Liver (tissue), 9 donors: ENCODE measurements around the gene YTHDC1. TPM values are rescaled to one million over a fixed set of nuclear protein-coding genes. Genes with fewer than 3 reads are reported as not detected.

Experiments
- DNase-seq: peaks from one replicate; pipeline ENCODE4 v3.0.0-alpha.2; 2017; ENCODE audit warnings: low spot score
- H3K27ac ChIP-seq, 2 donors: one replicate each; pipeline ENCODE4 v1.7.0; 2013; ENCODE audit warnings: inconsistent platforms in 2 of 2, low read length in 2 of 2, control low read depth in 1 of 2, low read depth in 1 of 2, mild to moderate bottlenecking in 1 of 2
- H3K27me3 ChIP-seq, 4 donors: one replicate each; pipeline versions ENCODE4 v1.6.1 to v1.7.0; 2013; ENCODE audit warnings: low read length in 3 of 4, inconsistent platforms in 1 of 4, mild to moderate bottlenecking in 1 of 4, moderate library complexity in 1 of 4; ENCODE audit not compliant: control insufficient read depth in 4 of 4, insufficient read depth in 4 of 4
- H3K36me3 ChIP-seq, 4 donors: one replicate each; pipeline versions ENCODE4 v1.6.1 to v1.7.0; 2013; ENCODE audit warnings: low read length in 3 of 4, mild to moderate bottlenecking in 3 of 4, low read depth in 1 of 4, moderate library complexity in 1 of 4; ENCODE audit not compliant: control insufficient read depth in 4 of 4, insufficient read depth in 3 of 4
- H3K4me1 ChIP-seq, 4 donors: one replicate each; pipeline versions ENCODE4 v1.6.1 to v1.7.0; 2013; ENCODE audit warnings: low read length in 3 of 4, mild to moderate bottlenecking in 3 of 4, moderate library complexity in 1 of 4; ENCODE audit not compliant: control insufficient read depth in 4 of 4, insufficient read depth in 4 of 4
- H3K4me3 ChIP-seq, 3 donors: one replicate each; pipeline versions ENCODE4 v1.6.1 to v1.7.0; 2013; ENCODE audit warnings: low read length in 3 of 3, control low read depth in 1 of 3, low read depth in 1 of 3, mild to moderate bottlenecking in 1 of 3
- H3K9ac ChIP-seq, 2 donors: one replicate each; pipeline ENCODE4 v1.7.0; 2013; ENCODE audit warnings: low read length in 2 of 2, mild to moderate bottlenecking in 2 of 2, moderate library complexity in 2 of 2, control low read depth in 1 of 2, low read depth in 1 of 2
- H3K9me3 ChIP-seq, 4 donors: one replicate each; pipeline versions ENCODE4 v1.6.1 to v1.7.0; 2013; ENCODE audit warnings: low read length in 3 of 4; ENCODE audit not compliant: control insufficient read depth in 4 of 4
- EGR1 ChIP-seq, 2 donors: IDR thresholded peaks; 2 replicates each; pipeline ENCODE4 v1.6.1; 2016 to 2018; ENCODE audit warnings: antibody characterized with exemption in 2 of 2, low read depth in 2 of 2
- FOXA1 ChIP-seq: IDR thresholded peaks from 2 replicates; pipeline ENCODE4 v1.6.1; 2016; ENCODE audit warnings: antibody characterized with exemption
- FOXA2 ChIP-seq: IDR thresholded peaks from 2 replicates; pipeline ENCODE4 v1.6.1; 2016; ENCODE audit warnings: antibody characterized with exemption
- GABPA ChIP-seq, 2 donors: IDR thresholded peaks in 1 of 2; conservative IDR thresholded peaks in 1 of 2; 2 replicates each; pipeline ENCODE4 v1.6.1; 2016; ENCODE audit warnings: antibody characterized with exemption in 2 of 2, mild to moderate bottlenecking in 1 of 2, moderate library complexity in 1 of 2
- HNF4A ChIP-seq, 2 donors: conservative IDR thresholded peaks; 2 replicates each; pipeline ENCODE4 v1.6.1; 2016; ENCODE audit warnings: antibody characterized with exemption in 2 of 2, mild to moderate bottlenecking in 2 of 2
- HNF4G ChIP-seq: IDR thresholded peaks from 2 replicates; pipeline ENCODE4 v1.6.1; 2016; ENCODE audit warnings: antibody characterized with exemption
- JUND ChIP-seq, 2 donors: IDR thresholded peaks; 2 replicates each; pipeline ENCODE4 v1.6.1; 2016; ENCODE audit warnings: antibody characterized with exemption in 2 of 2
- MAX ChIP-seq: IDR thresholded peaks from 2 replicates; pipeline ENCODE4 v1.6.1; 2016; ENCODE audit warnings: antibody characterized with exemption
- NR2F2 ChIP-seq: IDR thresholded peaks from 2 replicates; pipeline ENCODE4 v1.6.1; 2016; ENCODE audit warnings: antibody characterized with exemption
- RAD21 ChIP-seq, 2 donors: IDR thresholded peaks; 2 replicates each; pipeline ENCODE4 v1.6.1; 2016; ENCODE audit warnings: antibody characterized with exemption in 2 of 2, mild to moderate bottlenecking in 2 of 2
- REST ChIP-seq: IDR thresholded peaks from 2 replicates; pipeline ENCODE4 v1.6.1; 2016; ENCODE audit warnings: antibody characterized with exemption, mild to moderate bottlenecking
- RXRA ChIP-seq, 2 donors: IDR thresholded peaks; 2 replicates each; pipeline ENCODE4 v1.6.1; 2017 to 2018; ENCODE audit warnings: antibody characterized with exemption in 2 of 2, mild to moderate bottlenecking in 1 of 2
- SP1 ChIP-seq: IDR thresholded peaks from 2 replicates; pipeline ENCODE4 v1.6.1; 2018; ENCODE audit warnings: antibody characterized with exemption, mild to moderate bottlenecking
- TAF1 ChIP-seq: conservative IDR thresholded peaks from 2 replicates; pipeline ENCODE4 v1.6.1; 2016; ENCODE audit warnings: antibody characterized with exemption, mild to moderate bottlenecking
- YY1 ChIP-seq: IDR thresholded peaks from 2 replicates; pipeline ENCODE4 v1.6.1; 2016; ENCODE audit warnings: antibody characterized with exemption, mild to moderate bottlenecking
- WGBS: extraction: QIAGEN DNeasy Blood & Tissue Kit; methylation state at CpG from one replicate; pipeline ENCODE4 v1.1.7; 2013; 5-methylcytosine and 5-hydroxymethylcytosine counted together
- polyA plus RNA-seq, 2 donors: library from polyadenylated mRNA; stranded (reverse) in 1 of 2; unstranded in 1 of 2; fragments of 200-250 nt in 1 of 2; fragments of >200 nt in 1 of 2; fragmentation: Nextera tagmentation in 1 of 2; extraction: Ambion mirVana in 1 of 2; gene quantifications; one replicate each; pipeline versions ENCODE4 v1.2.1 to v1.2.3, GENCODE V29; 2013 to 2015
- total RNA-seq, 2 donors: library from RNA; depleted of rRNA; stranded (reverse); fragments of >200 nt; gene quantifications; one replicate each; pipeline ENCODE4 v1.2.3, GENCODE V29; 2014
- TF ChIP-seq, protein P1 (sequence below): fragments of 150-350 bp; IDR thresholded peaks from 2 replicates; pipeline ENCODE4 v1.5.1; 2017; ENCODE audit warnings: improper control_type of control experiment, low read depth, low read length; ENCODE audit not compliant: missing input control
- TF ChIP-seq, protein P2 (sequence below): IDR thresholded peaks from 2 replicates; pipeline ENCODE4 v1.6.1; 2016; ENCODE audit warnings: antibody characterized with exemption
- TF ChIP-seq, protein P3 (sequence below): IDR thresholded peaks from 2 replicates; pipeline ENCODE4 v1.6.1; 2016; ENCODE audit warnings: antibody characterized with exemption
- donor health status: healthy.
- donor health status: healthy.
- donor health status: healthy.
- donor health status: healthy.
- donor health status: healthy.

YTHDC1 gene
- total and polyA plus RNA-seq, 4 donors: 15.5 to 30.3 (median 22.9) TPM

GRCh38 chr4:68346461-68346860, 3.4 kb downstream of the YTHDC1 start:
- H3K9ac ChIP-seq: no peak overlapping the region
- no peaks in the 10 kb centered on the region for H3K9me3 ChIP-seq
- TF ChIP-seq TAF1: no peak
- no peak for TF ChIP-seq HNF4G
- no peak for TF ChIP-seq NR2F2
- no peak for TF ChIP-seq REST
- TF ChIP-seq EGR1 (IDR thresholded peaks at IDR 0.05; ENCODE audit: low read depth in 2 of 2): no peak
- TF ChIP-seq RXRA (IDR thresholded peaks at IDR 0.05): no peak
- H3K36me3 ChIP-seq: no peaks in the 10 kb centered on the region
- no peak overlapping the region for H3K4me3 ChIP-seq
- peaks cover 10 to 39% (median 23%) of the 10 kb centered on the region in 4 donors for H3K4me1 ChIP-seq
- H3K27me3 ChIP-seq: no peaks in the 10 kb centered on the region
- H3K27ac ChIP-seq: no peak overlapping the region
- 87% methylated on average over 3 of the region's 3 CpGs for WGBS
- DNase-seq: no peak

- H3K36me3 ChIP-seq: no peaks in the 10 kb centered on the region
- H3K4me3 ChIP-seq: no peak overlapping the region
- no peaks in the 10 kb centered on the region for H3K27me3 ChIP-seq
- no peak overlapping the region for H3K9ac ChIP-seq
- peaks cover 9 to 49% (median 34%) of the 10 kb centered on the region in 4 donors for H3K4me1 ChIP-seq
- WGBS: 95% methylated on average over 5 of the region's 5 CpGs
- DNase-seq: no peak
- H3K27ac ChIP-seq: no peak overlapping the region
- H3K9me3 ChIP-seq: no peaks in the 10 kb centered on the region
- TF ChIP-seq, protein P1, sequence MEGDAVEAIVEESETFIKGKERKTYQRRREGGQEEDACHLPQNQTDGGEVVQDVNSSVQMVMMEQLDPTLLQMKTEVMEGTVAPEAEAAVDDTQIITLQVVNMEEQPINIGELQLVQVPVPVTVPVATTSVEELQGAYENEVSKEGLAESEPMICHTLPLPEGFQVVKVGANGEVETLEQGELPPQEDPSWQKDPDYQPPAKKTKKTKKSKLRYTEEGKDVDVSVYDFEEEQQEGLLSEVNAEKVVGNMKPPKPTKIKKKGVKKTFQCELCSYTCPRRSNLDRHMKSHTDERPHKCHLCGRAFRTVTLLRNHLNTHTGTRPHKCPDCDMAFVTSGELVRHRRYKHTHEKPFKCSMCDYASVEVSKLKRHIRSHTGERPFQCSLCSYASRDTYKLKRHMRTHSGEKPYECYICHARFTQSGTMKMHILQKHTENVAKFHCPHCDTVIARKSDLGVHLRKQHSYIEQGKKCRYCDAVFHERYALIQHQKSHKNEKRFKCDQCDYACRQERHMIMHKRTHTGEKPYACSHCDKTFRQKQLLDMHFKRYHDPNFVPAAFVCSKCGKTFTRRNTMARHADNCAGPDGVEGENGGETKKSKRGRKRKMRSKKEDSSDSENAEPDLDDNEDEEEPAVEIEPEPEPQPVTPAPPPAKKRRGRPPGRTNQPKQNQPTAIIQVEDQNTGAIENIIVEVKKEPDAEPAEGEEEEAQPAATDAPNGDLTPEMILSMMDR: no peak
- TF ChIP-seq EGR1 (IDR thresholded peaks at IDR 0.05; ENCODE audit: low read depth in 2 of 2) (no peak), HNF4G (no peak), MAX (no peak), JUND (IDR thresholded peaks at IDR 0.05) (no peak), RXRA (IDR thresholded peaks at IDR 0.05) (no peak), YY1 (no peak), TAF1 (no peak), NR2F2 (no peak), GABPA (IDR thresholded peaks at IDR 0.05 in 1 of 2, conservative IDR thresholded peaks at IDR 0.05 in 1 of 2) (no peak), RAD21 (IDR thresholded peaks at IDR 0.05) (no peak), FOXA2 (no peak), SP1 (no peak), REST (no peak), FOXA1 (no peak), HNF4A (conservative IDR thresholded peaks at IDR 0.05) (no peak)
- TF ChIP-seq, protein P2, sequence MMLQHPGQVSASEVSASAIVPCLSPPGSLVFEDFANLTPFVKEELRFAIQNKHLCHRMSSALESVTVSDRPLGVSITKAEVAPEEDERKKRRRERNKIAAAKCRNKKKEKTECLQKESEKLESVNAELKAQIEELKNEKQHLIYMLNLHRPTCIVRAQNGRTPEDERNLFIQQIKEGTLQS: no peak
- TF ChIP-seq, protein P3, sequence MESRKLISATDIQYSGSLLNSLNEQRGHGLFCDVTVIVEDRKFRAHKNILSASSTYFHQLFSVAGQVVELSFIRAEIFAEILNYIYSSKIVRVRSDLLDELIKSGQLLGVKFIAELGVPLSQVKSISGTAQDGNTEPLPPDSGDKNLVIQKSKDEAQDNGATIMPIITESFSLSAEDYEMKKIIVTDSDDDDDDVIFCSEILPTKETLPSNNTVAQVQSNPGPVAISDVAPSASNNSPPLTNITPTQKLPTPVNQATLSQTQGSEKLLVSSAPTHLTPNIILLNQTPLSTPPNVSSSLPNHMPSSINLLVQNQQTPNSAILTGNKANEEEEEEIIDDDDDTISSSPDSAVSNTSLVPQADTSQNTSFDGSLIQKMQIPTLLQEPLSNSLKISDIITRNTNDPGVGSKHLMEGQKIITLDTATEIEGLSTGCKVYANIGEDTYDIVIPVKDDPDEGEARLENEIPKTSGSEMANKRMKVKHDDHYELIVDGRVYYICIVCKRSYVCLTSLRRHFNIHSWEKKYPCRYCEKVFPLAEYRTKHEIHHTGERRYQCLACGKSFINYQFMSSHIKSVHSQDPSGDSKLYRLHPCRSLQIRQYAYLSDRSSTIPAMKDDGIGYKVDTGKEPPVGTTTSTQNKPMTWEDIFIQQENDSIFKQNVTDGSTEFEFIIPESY: no peak
These were observed 5.1 kb downstream of the YTHDC1 start for GRCh38 chr4:68344785-68345184.
